Muscle of back (tissue), 11 donors: ENCODE measurements around the gene UNK. TPM values are rescaled to one million over a fixed set of nuclear protein-coding genes. Genes with fewer than 3 reads are reported as not detected.
"Not testable (repeated sequence)": the region's sequence is repeated elsewhere in the genome, so short reads cannot be mapped to it uniquely, and the experiment has no call there.

Experiments used
- DNase-seq, 3 donors: peaks; one replicate each; pipeline versions ENCODE4 v3.0.0 to v3.0.0-alpha.2; 2013
- polyA plus RNA-seq, 10 donors: library from polyadenylated mRNA; unstranded; fragments of 120-200 nt; gene quantifications; one replicate each; pipeline ENCODE4 v1.2.1, GENCODE V29; 2013; ENCODE audit not compliant: insufficient read length in 10 of 10

The UNK gene
- polyA plus RNA-seq, 10 donors = 19.7 to 29.9 (median 24.9) TPM

- not testable (repeated sequence) for DNase-seq
Observed at GRCh38 chr17:75870228-75870627, 85.6 kb downstream of the UNK start.

GRCh38 chr17:75872434-75873351, 88.1 kb downstream of the UNK start:
- peak in 1 of 3 donors; percentile 76 for DNase-seq

GRCh38 chr17:75873587-75874322, 89.1 kb downstream of the UNK start:
- no peak for DNase-seq

- DNase-seq = no peak
Observed at GRCh38 chr17:75874323-75875181, 89.9 kb downstream of the UNK start.

Other genes starting within 250 kb of the UNK start
- 100 to 1,000 TPM in 5 of 10 donors, 10 to 100 TPM in 5; 56.0 to 140 (median 100) TPM for gene MYO15B, start 197.0 kb upstream of the UNK start, polyA plus RNA-seq
- gene SMIM5, start 151.4 kb upstream of the UNK start, polyA plus RNA-seq = 10 to 100 TPM in 2 of 10 donors, 1 to 10 TPM in 8; 5.9 to 10.4 (median 8.8) TPM
- 10 to 100 TPM in 9 of 10 donors, 1 to 10 TPM in 1; 9.6 to 20.9 (median 14.1) TPM for gene RECQL5, start 117.7 kb upstream of the UNK start, polyA plus RNA-seq
- 10 to 100 TPM; 61.2 to 83.6 (median 71.5) TPM for gene SAP30BP, start 117.5 kb upstream of the UNK start, polyA plus RNA-seq
- gene ITGB4, start 63.3 kb upstream of the UNK start, polyA plus RNA-seq = 10 to 100 TPM in 2 of 10 donors, 1 to 10 TPM in 8; 3.2 to 17.2 (median 5.4) TPM
- 10 to 100 TPM; 15.0 to 40.9 (median 25.4) TPM for gene GALK1, start 19.6 kb upstream of the UNK start, polyA plus RNA-seq
- 1 to 10 TPM; 2.5 to 6.8 (median 4.3) TPM for gene UNC13D, start 59.6 kb downstream of the UNK start, polyA plus RNA-seq
- gene WBP2, start 70.5 kb downstream of the UNK start, polyA plus RNA-seq = 10 to 100 TPM; 46.3 to 57.8 (median 51.4) TPM
- 10 to 100 TPM; 15.3 to 27.2 (median 21.3) TPM for gene TRIM47, start 93.8 kb downstream of the UNK start, polyA plus RNA-seq
- gene TRIM65, start 112.1 kb downstream of the UNK start, polyA plus RNA-seq = 10 to 100 TPM in 9 of 10 donors, 1 to 10 TPM in 1; 9.2 to 20.8 (median 13.9) TPM
- gene MRPL38, start 120.1 kb downstream of the UNK start, polyA plus RNA-seq = 10 to 100 TPM; 52.9 to 67.8 (median 63.9) TPM
- gene FBF1, start 156.2 kb downstream of the UNK start, polyA plus RNA-seq = 1 to 10 TPM; 3.1 to 7.9 (median 6.2) TPM
- 10 to 100 TPM; 14.2 to 22.4 (median 18.5) TPM for gene ACOX1, start 194.4 kb downstream of the UNK start, polyA plus RNA-seq
- 10 to 100 TPM in 9 of 10 donors, 1 to 10 TPM in 1; 8.5 to 20.2 (median 14.0) TPM for gene TEN1, start 194.4 kb downstream of the UNK start, polyA plus RNA-seq
- 10 to 100 TPM in 1 of 10 donors, 1 to 10 TPM in 9; 3.9 to 12.1 (median 7.1) TPM for gene CDK3, start 216.0 kb downstream of the UNK start, polyA plus RNA-seq
- gene EVPL, start 242.5 kb downstream of the UNK start, polyA plus RNA-seq = 10 to 100 TPM in 2 of 10 donors, under 1 TPM in 7, not detected in 1; 0.11 to 12.4 (median 0.18) TPM